Measurements from ENCODE around the gene AOC2.

AOC2 gene

DNA sequence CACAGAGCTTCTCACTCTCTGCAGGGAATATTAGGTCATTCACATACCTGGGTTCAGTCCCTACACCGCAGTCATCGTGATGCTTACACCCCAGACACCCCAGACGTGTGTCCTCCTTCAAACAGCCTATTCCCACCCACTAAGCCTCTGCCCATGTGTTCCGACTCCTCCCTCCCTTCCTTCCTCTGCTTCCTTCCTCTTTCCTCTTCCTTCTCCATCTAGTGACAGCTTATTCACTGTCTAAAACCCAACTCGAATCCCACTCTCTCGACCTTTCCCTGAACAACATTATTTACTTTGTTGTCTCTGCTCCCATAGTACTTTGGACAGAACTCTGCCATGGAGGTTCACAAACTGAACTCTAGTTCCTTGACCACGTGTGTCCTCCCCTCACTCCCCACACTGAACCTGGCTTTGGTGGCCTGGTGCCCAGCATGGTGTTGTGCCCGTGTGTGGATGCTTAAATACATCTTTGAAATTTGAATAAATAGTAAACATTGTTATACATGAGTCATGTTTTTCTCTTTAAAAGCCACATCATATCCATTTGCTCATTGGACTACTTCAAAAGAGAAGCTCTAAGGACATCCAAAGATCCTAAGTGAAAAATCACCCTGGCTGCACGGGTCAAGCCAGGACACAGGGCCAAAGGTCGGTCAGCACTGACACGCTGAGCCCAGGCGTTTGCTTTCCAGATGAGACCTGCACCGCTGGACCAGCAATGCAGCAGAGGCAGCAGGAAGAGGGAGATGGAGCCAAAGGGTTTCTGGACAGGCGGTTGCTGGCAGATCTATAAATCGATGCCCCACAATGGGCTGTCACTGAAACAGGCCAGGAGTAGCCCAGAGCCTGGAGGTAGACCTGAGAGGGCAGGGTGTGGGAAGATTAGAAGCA, 42.1 kb downstream of the AOC2 start:
- H3K27me3 ChIP-seq (ENCODE audit: low read depth, low read length) = no peaks in the 10 kb centered on the region
- no peaks in the 10 kb centered on the region for H3K36me3 ChIP-seq (replicated peaks; ENCODE audit: low read depth, low read length)

DNA sequence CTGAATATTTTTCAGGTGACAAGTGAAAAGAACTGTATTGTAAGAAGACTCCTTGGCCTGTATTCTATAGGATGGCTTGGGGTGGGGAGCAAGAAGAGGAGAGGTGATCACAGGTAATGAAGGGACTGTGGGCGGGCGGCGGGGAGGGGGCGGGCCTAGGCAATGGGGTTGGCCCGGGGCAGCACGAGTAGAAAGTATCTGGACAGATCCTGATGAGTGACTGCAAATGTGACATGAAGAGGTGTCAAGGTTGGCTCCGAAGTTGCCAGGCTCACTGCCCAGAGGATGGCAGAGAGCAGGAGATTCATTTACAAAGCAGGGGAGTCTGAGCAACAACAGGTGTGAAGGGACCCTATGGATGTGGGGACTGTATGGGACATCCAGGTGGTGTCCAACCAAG, 45.4 kb downstream of the AOC2 start:
- H3K79me2 ChIP-seq (ENCODE audit: low read length) = no peaks in the 10 kb centered on the region
- TF ChIP-seq, protein P1, sequence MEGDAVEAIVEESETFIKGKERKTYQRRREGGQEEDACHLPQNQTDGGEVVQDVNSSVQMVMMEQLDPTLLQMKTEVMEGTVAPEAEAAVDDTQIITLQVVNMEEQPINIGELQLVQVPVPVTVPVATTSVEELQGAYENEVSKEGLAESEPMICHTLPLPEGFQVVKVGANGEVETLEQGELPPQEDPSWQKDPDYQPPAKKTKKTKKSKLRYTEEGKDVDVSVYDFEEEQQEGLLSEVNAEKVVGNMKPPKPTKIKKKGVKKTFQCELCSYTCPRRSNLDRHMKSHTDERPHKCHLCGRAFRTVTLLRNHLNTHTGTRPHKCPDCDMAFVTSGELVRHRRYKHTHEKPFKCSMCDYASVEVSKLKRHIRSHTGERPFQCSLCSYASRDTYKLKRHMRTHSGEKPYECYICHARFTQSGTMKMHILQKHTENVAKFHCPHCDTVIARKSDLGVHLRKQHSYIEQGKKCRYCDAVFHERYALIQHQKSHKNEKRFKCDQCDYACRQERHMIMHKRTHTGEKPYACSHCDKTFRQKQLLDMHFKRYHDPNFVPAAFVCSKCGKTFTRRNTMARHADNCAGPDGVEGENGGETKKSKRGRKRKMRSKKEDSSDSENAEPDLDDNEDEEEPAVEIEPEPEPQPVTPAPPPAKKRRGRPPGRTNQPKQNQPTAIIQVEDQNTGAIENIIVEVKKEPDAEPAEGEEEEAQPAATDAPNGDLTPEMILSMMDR (IDR thresholded peaks at IDR 0.05; ENCODE audit: low read depth, low read length) = no peak
- no peak for TF ChIP-seq EZH2phosphoT487 (IDR thresholded peaks at IDR 0.05; ENCODE audit: low read depth)
- H4K20me1 ChIP-seq (ENCODE audit: insufficient read depth, low read length) = no peaks in the 10 kb centered on the region
- H3K27me3 ChIP-seq (ENCODE audit: low read depth, low read length) = peaks cover 8% of the 10 kb centered on the region; the same call in 1 of the 2 replicates
- H3K27ac ChIP-seq (ENCODE audit: low read length) = no peak overlapping the region
- no peak overlapping the region for H2AFZ ChIP-seq (ENCODE audit: low read depth, low read length)
- no peaks in the 10 kb centered on the region for H3K9me3 ChIP-seq (ENCODE audit: insufficient read depth, low read length)
- H3K36me3 ChIP-seq (replicated peaks; ENCODE audit: low read depth, low read length) = no peaks in the 10 kb centered on the region
- H3K9ac ChIP-seq (ENCODE audit: low read length) = no peak overlapping the region
- H3K4me1 ChIP-seq (ENCODE audit: low read length) = no peaks in the 10 kb centered on the region
- no peak overlapping the region for H3K4me3 ChIP-seq (ENCODE audit: low read length)
- no peak overlapping the region for H3K4me2 ChIP-seq (ENCODE audit: low read length)

More for the DNA sequence above, 42.1 kb downstream of the AOC2 start:
- Histone ChIP-seq H3K79me2 (ENCODE audit: low read length) (no peaks in the 10 kb centered on the region), H3K27ac (ENCODE audit: low read length) (no peak overlapping the region), H3K9ac (ENCODE audit: low read length) (no peak overlapping the region), H3K9me3 (ENCODE audit: insufficient read depth, low read length) (no peaks in the 10 kb centered on the region), H3K4me1 (ENCODE audit: low read length) (no peaks in the 10 kb centered on the region), H2AFZ (ENCODE audit: low read depth, low read length) (no peak overlapping the region), H3K4me3 (ENCODE audit: low read length) (no peak overlapping the region), H3K4me2 (ENCODE audit: low read length) (no peak overlapping the region), H4K20me1 (ENCODE audit: insufficient read depth, low read length) (no peaks in the 10 kb centered on the region)
- TF ChIP-seq, protein P1 (IDR thresholded peaks at IDR 0.05; ENCODE audit: low read depth, low read length) = no peak
- no peak for TF ChIP-seq EZH2phosphoT487 (IDR thresholded peaks at IDR 0.05; ENCODE audit: low read depth)

DNA sequence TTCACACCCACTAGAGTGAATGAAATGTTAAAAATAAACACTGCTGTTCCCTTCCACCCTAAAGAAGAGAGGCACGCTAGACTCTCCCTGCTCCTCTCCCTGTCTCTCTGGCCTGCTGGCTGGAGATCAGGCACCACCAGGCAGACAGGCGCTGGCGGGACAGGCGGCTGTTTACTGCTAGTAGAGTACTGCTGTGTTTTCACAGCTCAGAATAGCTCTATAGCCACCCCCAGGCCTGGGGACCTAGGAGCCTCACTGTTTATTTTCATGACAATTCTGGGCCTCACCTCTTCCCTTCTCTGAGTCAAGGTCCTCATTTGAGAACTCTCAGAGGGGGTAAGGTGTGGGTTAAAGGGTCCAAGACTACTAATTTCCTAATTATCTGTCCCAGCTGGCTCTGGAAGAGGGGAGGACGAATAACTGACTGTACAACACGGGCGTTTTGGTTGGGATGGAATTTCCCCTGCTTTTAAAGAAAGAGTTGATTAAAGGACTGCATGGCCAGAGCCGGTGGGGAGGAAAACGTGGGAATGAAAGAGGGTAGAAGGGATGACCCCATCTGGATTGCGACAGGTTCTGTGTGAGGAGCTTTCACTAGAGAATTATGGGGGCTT, 47.3 kb downstream of the AOC2 start:
- Histone ChIP-seq H3K27ac (ENCODE audit: low read length) (no peak overlapping the region), H3K36me3 (replicated peaks; ENCODE audit: low read depth, low read length) (no peaks in the 10 kb centered on the region), H3K4me3 (ENCODE audit: low read length) (no peak overlapping the region), H3K9ac (ENCODE audit: low read length) (no peak overlapping the region), H3K9me3 (ENCODE audit: insufficient read depth, low read length) (no peaks in the 10 kb centered on the region), H3K27me3 (ENCODE audit: low read depth, low read length) (peaks cover 8% of the 10 kb centered on the region; the same call in 1 of the 2 replicates), H3K79me2 (ENCODE audit: low read length) (no peaks in the 10 kb centered on the region), H3K4me1 (ENCODE audit: low read length) (no peaks in the 10 kb centered on the region), H2AFZ (ENCODE audit: low read depth, low read length) (no peak overlapping the region; the same call in 1 of the 2 replicates), H4K20me1 (ENCODE audit: insufficient read depth, low read length) (no peaks in the 10 kb centered on the region), H3K4me2 (ENCODE audit: low read length) (no peak overlapping the region)
- TF ChIP-seq, protein P1 (IDR thresholded peaks at IDR 0.05; ENCODE audit: low read depth, low read length) = no peak
- TF ChIP-seq EZH2phosphoT487 (IDR thresholded peaks at IDR 0.05; ENCODE audit: low read depth) = no peak

DNA sequence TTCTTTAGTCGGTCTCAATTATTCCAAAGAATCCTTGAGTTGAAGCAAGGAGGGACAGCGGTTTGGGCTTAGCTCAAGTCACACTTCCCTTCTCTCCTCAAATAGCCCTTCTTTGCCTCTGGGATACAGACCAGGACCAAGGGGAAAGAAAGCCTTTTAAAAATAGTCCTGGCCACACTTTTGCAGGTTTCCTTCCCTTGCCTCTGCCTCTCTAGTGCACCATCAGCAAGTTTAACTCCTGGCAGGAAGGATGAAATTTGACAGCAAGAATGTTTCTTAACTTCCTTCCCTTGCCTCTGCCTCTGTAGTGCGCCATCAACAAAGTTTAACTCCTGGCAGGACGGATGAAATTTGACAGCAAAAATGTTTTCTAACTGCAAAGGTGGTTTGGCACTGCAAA, 49.0 kb downstream of the AOC2 start:
- no peak for TF ChIP-seq EZH2phosphoT487 (IDR thresholded peaks at IDR 0.05; ENCODE audit: low read depth)
- TF ChIP-seq, protein P1 (IDR thresholded peaks at IDR 0.05; ENCODE audit: low read depth, low read length) = no peak
- Histone ChIP-seq H3K4me1 (ENCODE audit: low read length) (no peaks in the 10 kb centered on the region), H3K9ac (ENCODE audit: low read length) (no peak overlapping the region), H3K79me2 (ENCODE audit: low read length) (no peaks in the 10 kb centered on the region), H3K27me3 (ENCODE audit: low read depth, low read length) (peaks cover 8% of the 10 kb centered on the region; the same call in 1 of the 2 replicates), H2AFZ (ENCODE audit: low read depth, low read length) (no peak overlapping the region), H3K4me3 (ENCODE audit: low read length) (no peak overlapping the region), H3K4me2 (ENCODE audit: low read length) (no peak overlapping the region), H4K20me1 (ENCODE audit: insufficient read depth, low read length) (no peaks in the 10 kb centered on the region), H3K9me3 (ENCODE audit: insufficient read depth, low read length) (no peaks in the 10 kb centered on the region), H3K36me3 (replicated peaks; ENCODE audit: low read depth, low read length) (no peaks in the 10 kb centered on the region), H3K27ac (ENCODE audit: low read length) (no peak overlapping the region)
